Heart left ventricle (tissue), 13 donors: Measurements from ENCODE around the gene GAS7.

Source experiments
- CTCF ChIP-seq, 12 donors: fragments of 200-600 bp; sonication (generic) in 4 of 12; IDR thresholded peaks; one replicate each; pipeline versions ENCODE4 v1.5.0 to v1.8.0; 2018 to 2022; ENCODE audit warnings: antibody characterized with exemption in 12 of 12, mild to moderate bottlenecking in 5 of 12
- POLR2A ChIP-seq, 2 donors: fragments of 450-650 bp; IDR thresholded peaks; one replicate each; pipeline ENCODE4 v1.6.1; 2017; ENCODE audit warnings: antibody characterized with exemption in 2 of 2, mild to moderate bottlenecking in 2 of 2, moderate library complexity in 2 of 2
- donor health status: ischemic (EF 13 %, LVEDD 7.1; RV severe dilation, severe dysfunction).
- donor health status: DM: no; HTN: yes; CAD: no.
- donor health status: DM: no; HTN: no; CAD: no.
- donor health status: ischemic (EF 25% LVEDD 6.9; RV normal size, moderate dysfunction).
- donor health status: ischemic (EF 25% LVEDD 5.7; RV mildly dilated, moderate dysfunction).
- donor health status: ischemic (EF 35%, LVEDD 5.7; RV mildly dilated, moderate dysfunction).
- donor health status: nonischemic (EF 11% LVEDD 7.7; RV severe dilation, severe dysfunction).
- donor health status: DM: yes; HTN: yes; CAD: no.
- donor health status: PGD.
- donor health status: ischemic (EF 29% LVEDD 5.4; RV normal size, mild dysfunction).
- donor health status: nonischemic (EF 23%, LVEDD 6.1; RV moderate dilation, normal function).

- TF ChIP-seq CTCF (IDR thresholded peaks at IDR 0.05) (no peak), POLR2A (IDR thresholded peaks at IDR 0.05) (no peak)
Observed at GRCh38 chr17:9906616-9907015, 291.8 kb downstream of the GAS7 start.
